GM23338 (cell line): ENCODE measurements around the gene MGME1. TPM values are rescaled to one million over a fixed set of nuclear protein-coding genes. Genes with fewer than 3 reads are reported as not detected.

Experiments
- ATAC-seq: fragments of 200-7000 bp; cut with Tn5 transposase; 3 replicates; pipeline ENCODE4 v1.9.1; 2020
- DNase-seq: peaks from one replicate; pipeline ENCODE4 v3.0.0-alpha.2; 2015; ENCODE audit warnings: low spot score
- H2AFZ ChIP-seq: fragments of 200-600 bp; sonication (generic); 2 replicates; pipeline ENCODE4 v1.8.0; 2016; ENCODE audit warnings: antibody characterized with exemption, mild to moderate bottlenecking, moderate library complexity
- H3F3A ChIP-seq: fragments of 200-600 bp; sonication (generic); replicated peaks from 2 replicates; pipeline ENCODE4 v1.8.0; 2017; ENCODE audit warnings: antibody characterized with exemption, mixed run types, low read depth
- H3K27ac ChIP-seq: fragments of 200-600 bp; sonication (generic); 2 replicates; pipeline ENCODE4 v1.6.1; 2016; ENCODE audit warnings: low read depth
- H3K27me3 ChIP-seq: fragments of 200-600 bp; sonication (generic); 2 replicates; pipeline ENCODE4 v1.8.0; 2016; ENCODE audit warnings: mild to moderate bottlenecking, mixed run types, moderate library complexity; ENCODE audit not compliant: insufficient read depth
- H3K36me3 ChIP-seq: fragments of 200-600 bp; sonication (generic); 2 replicates; pipeline ENCODE4 v1.8.0; 2016; ENCODE audit warnings: mild to moderate bottlenecking; ENCODE audit not compliant: insufficient read depth
- H3K4me1 ChIP-seq: fragments of 200-600 bp; sonication (generic); 2 replicates; pipeline ENCODE4 v1.8.0; 2016; ENCODE audit warnings: mild to moderate bottlenecking, moderate library complexity; ENCODE audit not compliant: insufficient read depth
- H3K4me2 ChIP-seq: fragments of 200-600 bp; sonication (generic); 2 replicates; pipeline ENCODE4 v1.7.1; 2017; ENCODE audit warnings: mixed run types
- H3K4me3 ChIP-seq: fragments of 200-600 bp; sonication (generic); 2 replicates; pipeline ENCODE4 v1.6.1; 2016; ENCODE audit warnings: mixed run types
- H3K79me2 ChIP-seq: fragments of 200-600 bp; sonication (generic); replicated peaks from 2 replicates; pipeline ENCODE4 v1.8.0; 2017; ENCODE audit warnings: mild to moderate bottlenecking; ENCODE audit not compliant: insufficient read depth
- H3K9me2 ChIP-seq: fragments of 200-600 bp; sonication (generic); 2 replicates; pipeline ENCODE4 v1.8.0; 2017; ENCODE audit not compliant: insufficient read depth
- H4K20me1 ChIP-seq: fragments of 200-600 bp; sonication (generic); replicated peaks from 2 replicates; pipeline ENCODE4 v1.8.0; 2017; ENCODE audit warnings: mild to moderate bottlenecking; ENCODE audit not compliant: insufficient read depth
- H3K27ac Mint-ChIP-seq: 2 replicates; pipeline ENCODE4 v1.8.0; 2020; ENCODE audit warnings: inconsistent platforms, mild to moderate bottlenecking, moderate library complexity, mixed read lengths
- H3K27me3 Mint-ChIP-seq: 3 replicates; pipeline ENCODE4 v1.8.0; 2022; ENCODE audit warnings: low read depth, mild to moderate bottlenecking, moderate library complexity, mixed read lengths, inconsistent platforms; ENCODE audit not compliant: insufficient read depth, poor library complexity
- H3K36me3 Mint-ChIP-seq: 3 replicates; pipeline ENCODE4 v1.8.0; 2021; ENCODE audit warnings: low read depth, mild to moderate bottlenecking, inconsistent platforms, moderate library complexity, mixed read lengths
- H3K4me1 Mint-ChIP-seq: 3 replicates; pipeline ENCODE4 v1.8.0; 2020; ENCODE audit warnings: mild to moderate bottlenecking, inconsistent platforms, mixed read lengths
- H3K4me3 Mint-ChIP-seq: 3 replicates; pipeline ENCODE4 v1.8.0; 2021; ENCODE audit warnings: moderate library complexity, mild to moderate bottlenecking, inconsistent platforms, mixed read lengths
- H3K9me3 Mint-ChIP-seq: 3 replicates; pipeline ENCODE4 v1.8.0; 2020; ENCODE audit warnings: moderate library complexity, mild to moderate bottlenecking, inconsistent platforms, mixed read lengths
- CREB1 ChIP-seq: fragments of 250-450 bp; sonication (Bioruptor Pico); IDR thresholded peaks from 2 replicates; pipeline ENCODE4 v1.5.0; 2020; ENCODE audit warnings: low read depth, mild to moderate bottlenecking, moderate library complexity
- ETS1 ChIP-seq: IDR thresholded peaks from 2 replicates; pipeline ENCODE4 v1.6.1; 2016; ENCODE audit warnings: antibody characterized with exemption
- EZH2 ChIP-seq: fragments of 200-600 bp; sonication (generic); IDR thresholded peaks from one replicate; pipeline ENCODE4 v1.8.0; 2017; ENCODE audit warnings: antibody characterized with exemption, mild to moderate bottlenecking, low read depth; ENCODE audit not compliant: unreplicated experiment
- EZH2phosphoT487 ChIP-seq: fragments of 200-600 bp; sonication (generic); IDR thresholded peaks from one replicate; pipeline ENCODE4 v1.8.1; 2018; ENCODE audit warnings: antibody characterized with exemption; ENCODE audit not compliant: unreplicated experiment
- JUNB ChIP-seq: IDR thresholded peaks from one replicate; pipeline ENCODE4 v1.6.1; 2016; ENCODE audit warnings: antibody characterized with exemption; ENCODE audit not compliant: unreplicated experiment
- NANOG ChIP-seq: IDR thresholded peaks from 2 replicates; pipeline ENCODE4 v1.6.1; 2016; ENCODE audit warnings: antibody characterized with exemption, borderline replicate concordance
- POLR2AphosphoS5 ChIP-seq: IDR thresholded peaks from 2 replicates; pipeline ENCODE4 v1.6.1; 2016; ENCODE audit warnings: antibody characterized with exemption, low read depth
- STAT1 ChIP-seq: IDR thresholded peaks from one replicate; pipeline ENCODE4 v1.6.1; 2016; ENCODE audit warnings: antibody characterized with exemption; ENCODE audit not compliant: unreplicated experiment
- ZNF114 ChIP-seq: fragments of 250-450 bp; sonication (Bioruptor Pico); IDR thresholded peaks from 2 replicates; pipeline ENCODE4 v1.5.0; 2020; ENCODE audit warnings: mild to moderate bottlenecking, moderate library complexity
- ZNF331 ChIP-seq: fragments of 250-450 bp; sonication (Bioruptor Pico); IDR thresholded peaks from 2 replicates; pipeline ENCODE4 v1.5.0; 2020; ENCODE audit warnings: low read depth, mild to moderate bottlenecking, moderate library complexity
- ZNF462 ChIP-seq: fragments of 250-450 bp; sonication (Bioruptor Pico); IDR thresholded peaks from 2 replicates; pipeline ENCODE4 v1.5.0; 2020; ENCODE audit warnings: mild to moderate bottlenecking, moderate library complexity
- polyA plus RNA-seq: library from polyadenylated mRNA; unstranded; fragments of >200 nt; fragmentation: Nextera tagmentation; extraction: Ambion mirVana; gene quantifications from 2 replicates; pipeline ENCODE4 v1.2.1, GENCODE V29; 2016
- total RNA-seq: library from RNA; depleted of rRNA; stranded (reverse); fragments of >200 nt; shearing (Covaris generic); gene quantifications from 2 replicates; pipeline ENCODE4 v1.2.3, GENCODE V29; 2014
- TF ChIP-seq, protein P1 (sequence below): IDR thresholded peaks from one replicate; pipeline ENCODE4 v1.6.1; 2018; ENCODE audit warnings: antibody characterized with exemption; ENCODE audit not compliant: unreplicated experiment
- TF ChIP-seq, protein P2 (sequence below), 2 experiments: fragments of 200-600 bp in 1 of 2; sonication (generic) in 1 of 2; conservative IDR thresholded peaks; 2 replicates each; pipeline versions ENCODE4 v1.5.1 to v1.6.1; 2016 to 2017; ENCODE audit warnings: antibody characterized with exemption in 2 of 2, low read depth in 2 of 2, mild to moderate bottlenecking in 2 of 2, moderate library complexity in 1 of 2

MGME1 gene
- total and polyA plus RNA-seq, 2 experiments from 2014 or later, result 43.1 to 56.9 TPM

DNA sequence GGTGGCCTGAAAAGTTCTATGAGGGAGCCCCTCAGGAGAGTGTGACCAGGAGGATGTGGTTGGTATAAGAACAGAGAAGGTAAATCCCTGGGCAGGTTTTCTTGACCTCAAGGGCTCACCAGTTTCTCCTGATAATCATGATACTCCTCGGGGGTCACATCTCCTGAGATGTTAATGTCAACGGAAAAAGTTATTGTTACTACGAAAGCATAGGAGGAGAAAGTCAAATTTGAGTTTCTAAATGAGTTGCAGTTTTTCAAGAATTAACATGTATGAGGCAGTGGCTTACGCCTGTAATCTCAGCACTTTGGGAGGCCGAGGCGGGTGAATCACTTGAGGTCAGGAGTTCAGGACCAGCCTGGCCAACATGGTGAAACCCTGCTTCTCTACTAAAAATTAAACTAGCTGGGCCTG is 23.4 kb downstream of the MGME1 start:
- H2AFZ ChIP-seq, result no peak overlapping the region
- no peaks in the 10 kb centered on the region for H3K9me2 ChIP-seq
- H3F3A ChIP-seq, result 0 out of 2 replicates have a peak, but pooled peaks cover 6% of the 10 kb centered on the region
- H3K27ac ChIP-seq, result no peak overlapping the region; the same call in 1 of the 2 replicates
- TF ChIP-seq ZNF331 (no peak), ZNF114 (CRISPR knock-in tag) (no peak), NANOG (no peak), EZH2phosphoT487 (no peak), ETS1 (no peak), ZNF462 (CRISPR knock-in tag) (no peak), POLR2AphosphoS5 (no peak), CREB1 (no peak), STAT1 (no peak), EZH2 (no peak), JUNB (no peak)
- TF ChIP-seq, protein P1, sequence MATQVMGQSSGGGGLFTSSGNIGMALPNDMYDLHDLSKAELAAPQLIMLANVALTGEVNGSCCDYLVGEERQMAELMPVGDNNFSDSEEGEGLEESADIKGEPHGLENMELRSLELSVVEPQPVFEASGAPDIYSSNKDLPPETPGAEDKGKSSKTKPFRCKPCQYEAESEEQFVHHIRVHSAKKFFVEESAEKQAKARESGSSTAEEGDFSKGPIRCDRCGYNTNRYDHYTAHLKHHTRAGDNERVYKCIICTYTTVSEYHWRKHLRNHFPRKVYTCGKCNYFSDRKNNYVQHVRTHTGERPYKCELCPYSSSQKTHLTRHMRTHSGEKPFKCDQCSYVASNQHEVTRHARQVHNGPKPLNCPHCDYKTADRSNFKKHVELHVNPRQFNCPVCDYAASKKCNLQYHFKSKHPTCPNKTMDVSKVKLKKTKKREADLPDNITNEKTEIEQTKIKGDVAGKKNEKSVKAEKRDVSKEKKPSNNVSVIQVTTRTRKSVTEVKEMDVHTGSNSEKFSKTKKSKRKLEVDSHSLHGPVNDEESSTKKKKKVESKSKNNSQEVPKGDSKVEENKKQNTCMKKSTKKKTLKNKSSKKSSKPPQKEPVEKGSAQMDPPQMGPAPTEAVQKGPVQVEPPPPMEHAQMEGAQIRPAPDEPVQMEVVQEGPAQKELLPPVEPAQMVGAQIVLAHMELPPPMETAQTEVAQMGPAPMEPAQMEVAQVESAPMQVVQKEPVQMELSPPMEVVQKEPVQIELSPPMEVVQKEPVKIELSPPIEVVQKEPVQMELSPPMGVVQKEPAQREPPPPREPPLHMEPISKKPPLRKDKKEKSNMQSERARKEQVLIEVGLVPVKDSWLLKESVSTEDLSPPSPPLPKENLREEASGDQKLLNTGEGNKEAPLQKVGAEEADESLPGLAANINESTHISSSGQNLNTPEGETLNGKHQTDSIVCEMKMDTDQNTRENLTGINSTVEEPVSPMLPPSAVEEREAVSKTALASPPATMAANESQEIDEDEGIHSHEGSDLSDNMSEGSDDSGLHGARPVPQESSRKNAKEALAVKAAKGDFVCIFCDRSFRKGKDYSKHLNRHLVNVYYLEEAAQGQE, result no peak
- TF ChIP-seq, protein P2, sequence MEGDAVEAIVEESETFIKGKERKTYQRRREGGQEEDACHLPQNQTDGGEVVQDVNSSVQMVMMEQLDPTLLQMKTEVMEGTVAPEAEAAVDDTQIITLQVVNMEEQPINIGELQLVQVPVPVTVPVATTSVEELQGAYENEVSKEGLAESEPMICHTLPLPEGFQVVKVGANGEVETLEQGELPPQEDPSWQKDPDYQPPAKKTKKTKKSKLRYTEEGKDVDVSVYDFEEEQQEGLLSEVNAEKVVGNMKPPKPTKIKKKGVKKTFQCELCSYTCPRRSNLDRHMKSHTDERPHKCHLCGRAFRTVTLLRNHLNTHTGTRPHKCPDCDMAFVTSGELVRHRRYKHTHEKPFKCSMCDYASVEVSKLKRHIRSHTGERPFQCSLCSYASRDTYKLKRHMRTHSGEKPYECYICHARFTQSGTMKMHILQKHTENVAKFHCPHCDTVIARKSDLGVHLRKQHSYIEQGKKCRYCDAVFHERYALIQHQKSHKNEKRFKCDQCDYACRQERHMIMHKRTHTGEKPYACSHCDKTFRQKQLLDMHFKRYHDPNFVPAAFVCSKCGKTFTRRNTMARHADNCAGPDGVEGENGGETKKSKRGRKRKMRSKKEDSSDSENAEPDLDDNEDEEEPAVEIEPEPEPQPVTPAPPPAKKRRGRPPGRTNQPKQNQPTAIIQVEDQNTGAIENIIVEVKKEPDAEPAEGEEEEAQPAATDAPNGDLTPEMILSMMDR (conservative IDR thresholded peaks at IDR 0.05; ENCODE audit: low read depth in 2 of 2), result no peak
- ATAC-seq (no peak), DNase-seq (no peak)
- H3K4me3 Mint-ChIP-seq, result no peak overlapping the region
- H3K27ac Mint-ChIP-seq, result no peak overlapping the region
- H3K4me1 Mint-ChIP-seq, result peaks cover 9% of the 10 kb centered on the region; the same call in 2 of the 3 replicates
- H3K9me3 Mint-ChIP-seq, result no peaks in the 10 kb centered on the region
- peaks cover 32% of the 10 kb centered on the region for H3K36me3 Mint-ChIP-seq
- H3K36me3 ChIP-seq, result peaks cover 26% of the 10 kb centered on the region; the same call in 1 of the 2 replicates
- no peak overlapping the region for H3K4me2 ChIP-seq
- no peak overlapping the region for H3K4me3 ChIP-seq
- no peaks in the 10 kb centered on the region for H3K4me1 ChIP-seq
- H3K27me3 ChIP-seq, result no peaks in the 10 kb centered on the region
- H3K79me2 ChIP-seq, result peaks cover 15% of the 10 kb centered on the region
- no peaks in the 10 kb centered on the region for H3K27me3 Mint-ChIP-seq
- no peaks in the 10 kb centered on the region; the same call in none of the 2 replicates for H4K20me1 ChIP-seq
